Lung (tissue), 12 donors: ENCODE data around the gene MFAP4. TPM values are rescaled to one million over a fixed set of nuclear protein-coding genes. Genes with fewer than 3 reads are reported as not detected.
A peak's percentile ranks its signal among the peaks of the same experiment; 100 is the strongest.

Experiments
- ATAC-seq: fragments of 200-7000 bp; cut with Tn5 transposase; one replicate; pipeline ENCODE4 v1.9.1; 2020; ENCODE audit warnings: moderate number of reproducible peaks; ENCODE audit not compliant: insufficient read depth, low FRiP score
- DNase-seq, 3 donors: peaks; one replicate each; pipeline ENCODE4 v3.0.0-alpha.2; 2013 to 2017
- H3K27ac ChIP-seq, 2 donors: one replicate each; pipeline ENCODE4 v1.5.1; 2013; ENCODE audit warnings: mild to moderate bottlenecking in 2 of 2, moderate library complexity in 2 of 2, control low read depth in 1 of 2, inconsistent platforms in 1 of 2, low read depth in 1 of 2, low read length in 1 of 2
- H3K27me3 ChIP-seq, 3 donors: one replicate each; pipeline ENCODE4 v1.5.1; 2013; ENCODE audit warnings: low read length in 2 of 3; ENCODE audit not compliant: control insufficient read depth in 3 of 3, insufficient read depth in 3 of 3
- H3K36me3 ChIP-seq, 4 donors: one replicate each; pipeline ENCODE4 v1.5.1; 2013; ENCODE audit warnings: low read length in 4 of 4, mild to moderate bottlenecking in 1 of 4, moderate library complexity in 1 of 4; ENCODE audit not compliant: control insufficient read depth in 4 of 4, insufficient read depth in 4 of 4
- H3K4me1 ChIP-seq, 5 donors: one replicate each; pipeline ENCODE4 v1.5.1; 2013; ENCODE audit warnings: low read length in 5 of 5, mild to moderate bottlenecking in 2 of 5, moderate library complexity in 1 of 5; ENCODE audit not compliant: control insufficient read depth in 5 of 5, insufficient read depth in 5 of 5
- H3K4me3 ChIP-seq: one replicate; pipeline ENCODE4 v1.5.1; 2013; ENCODE audit warnings: mild to moderate bottlenecking, control low read depth, moderate library complexity
- H3K9ac ChIP-seq, 2 donors: one replicate each; pipeline ENCODE4 v1.5.1; 2013; ENCODE audit warnings: low read length in 2 of 2, control low read depth in 1 of 2; ENCODE audit not compliant: insufficient read depth in 1 of 2
- H3K9me3 ChIP-seq, 4 donors: one replicate each; pipeline ENCODE4 v1.5.1; 2013; ENCODE audit warnings: low read length in 3 of 4, mild to moderate bottlenecking in 1 of 4, moderate library complexity in 1 of 4; ENCODE audit not compliant: control insufficient read depth in 4 of 4, insufficient read depth in 3 of 4
- WGBS, 2 donors: extraction: QIAGEN DNeasy Blood & Tissue Kit; methylation state at CpG; one replicate each; pipeline ENCODE4 v1.1.7; 2013; 5-methylcytosine and 5-hydroxymethylcytosine counted together
- polyA plus RNA-seq, 2 donors: library from polyadenylated mRNA; stranded (reverse); fragments of 200-250 nt; gene quantifications; one replicate each; pipeline ENCODE4 v1.2.1, GENCODE V29; 2013
- total RNA-seq, 2 donors: library from RNA; depleted of rRNA in 1 of 2; stranded (reverse); fragments of >200 nt in 1 of 2; gene quantifications; one replicate each; pipeline ENCODE4 v1.2.1, GENCODE V29; 2014 to 2021
- TF ChIP-seq, protein P1 (sequence below): IDR thresholded peaks from 2 replicates; pipeline ENCODE4 v1.5.1; 2012; ENCODE audit warnings: mild to moderate bottlenecking; ENCODE audit errors: control extremely low read depth, extremely low read depth
- donor health status: control.
- donor health status: control.
- donor health status: Bipolar disorder and iron deficiency.
- donor health status: healthy.
- donor health status: DM: yes; HTN: yes; CAD: no.

Gene MFAP4
- total and polyA plus RNA-seq, 4 donors: 45.7 to 156 (median 92.2) TPM

DNA sequence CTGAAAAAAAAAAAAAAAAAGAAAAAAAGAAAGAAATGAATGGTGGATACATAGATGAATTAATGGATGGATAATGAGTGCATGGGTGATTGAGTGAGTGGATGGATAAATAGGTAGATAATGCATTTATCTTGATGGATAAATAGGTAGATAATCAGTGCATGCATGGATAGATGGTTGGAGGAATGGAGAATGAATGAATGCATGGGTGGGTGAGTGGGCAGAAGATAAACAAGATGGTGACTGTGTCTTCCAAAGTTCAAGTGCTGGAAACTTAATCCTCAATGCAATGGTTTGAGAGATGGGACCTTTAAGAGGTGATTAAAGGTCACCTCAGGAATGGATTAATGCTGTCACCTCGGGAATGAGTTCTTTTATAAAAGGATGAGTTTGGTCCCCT is 17.3 kb upstream of the MFAP4 start:
- no peak for ATAC-seq
- TF ChIP-seq, protein P1, sequence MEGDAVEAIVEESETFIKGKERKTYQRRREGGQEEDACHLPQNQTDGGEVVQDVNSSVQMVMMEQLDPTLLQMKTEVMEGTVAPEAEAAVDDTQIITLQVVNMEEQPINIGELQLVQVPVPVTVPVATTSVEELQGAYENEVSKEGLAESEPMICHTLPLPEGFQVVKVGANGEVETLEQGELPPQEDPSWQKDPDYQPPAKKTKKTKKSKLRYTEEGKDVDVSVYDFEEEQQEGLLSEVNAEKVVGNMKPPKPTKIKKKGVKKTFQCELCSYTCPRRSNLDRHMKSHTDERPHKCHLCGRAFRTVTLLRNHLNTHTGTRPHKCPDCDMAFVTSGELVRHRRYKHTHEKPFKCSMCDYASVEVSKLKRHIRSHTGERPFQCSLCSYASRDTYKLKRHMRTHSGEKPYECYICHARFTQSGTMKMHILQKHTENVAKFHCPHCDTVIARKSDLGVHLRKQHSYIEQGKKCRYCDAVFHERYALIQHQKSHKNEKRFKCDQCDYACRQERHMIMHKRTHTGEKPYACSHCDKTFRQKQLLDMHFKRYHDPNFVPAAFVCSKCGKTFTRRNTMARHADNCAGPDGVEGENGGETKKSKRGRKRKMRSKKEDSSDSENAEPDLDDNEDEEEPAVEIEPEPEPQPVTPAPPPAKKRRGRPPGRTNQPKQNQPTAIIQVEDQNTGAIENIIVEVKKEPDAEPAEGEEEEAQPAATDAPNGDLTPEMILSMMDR: no peak
- H3K27ac ChIP-seq: no peak overlapping the region
- 71 to 100% methylated on average over 1 of the region's 1 CpG for WGBS, 2 donors
- H3K36me3 ChIP-seq: no peaks in the 10 kb centered on the region
- no peak overlapping the region for H3K9ac ChIP-seq
- H3K4me1 ChIP-seq: peaks cover 0 to 29% (median 7%) of the 10 kb centered on the region in 5 donors
- H3K4me3 ChIP-seq: no peak overlapping the region
- peaks cover 0 to 3% (median 0%) of the 10 kb centered on the region in 4 donors for H3K9me3 ChIP-seq
- no peak for DNase-seq
- no peaks in the 10 kb centered on the region for H3K27me3 ChIP-seq

DNA sequence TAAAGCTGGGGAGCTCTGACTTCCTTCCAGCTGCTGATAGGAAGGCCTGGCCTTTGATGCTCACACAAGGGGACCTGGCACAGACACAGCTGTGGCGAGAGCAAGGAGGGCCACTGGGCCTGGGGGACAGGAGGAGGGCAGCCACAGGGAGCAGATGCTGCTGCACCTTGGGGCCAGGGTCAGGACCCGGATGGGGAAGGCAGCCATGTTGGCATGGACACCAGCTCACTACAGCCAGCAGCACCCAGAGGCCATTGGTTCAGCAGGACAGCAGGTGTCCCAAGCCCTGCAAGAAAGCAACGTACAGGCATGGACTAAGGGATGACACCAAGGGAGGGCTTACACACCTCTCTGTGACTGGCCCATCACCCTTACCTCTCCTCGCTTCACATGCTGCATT is 16.0 kb upstream of the MFAP4 start:
- DNase-seq (no peak), ATAC-seq (no peak)
- H3K4me1 ChIP-seq: peaks cover 0 to 41% (median 20%) of the 10 kb centered on the region in 5 donors
- H3K9me3 ChIP-seq: peaks cover 0 to 3% (median 0%) of the 10 kb centered on the region in 4 donors
- TF ChIP-seq, protein P1: no peak
- no peak overlapping the region for H3K27ac ChIP-seq
- H3K36me3 ChIP-seq: no peaks in the 10 kb centered on the region
- peak overlapping the region in 1 of 2 donors; percentile 47 for H3K9ac ChIP-seq
- WGBS, 2 donors: 90 to 98% methylated on average over 4 of the region's 4 CpGs
- H3K27me3 ChIP-seq: no peaks in the 10 kb centered on the region
- H3K4me3 ChIP-seq: no peak overlapping the region

DNA sequence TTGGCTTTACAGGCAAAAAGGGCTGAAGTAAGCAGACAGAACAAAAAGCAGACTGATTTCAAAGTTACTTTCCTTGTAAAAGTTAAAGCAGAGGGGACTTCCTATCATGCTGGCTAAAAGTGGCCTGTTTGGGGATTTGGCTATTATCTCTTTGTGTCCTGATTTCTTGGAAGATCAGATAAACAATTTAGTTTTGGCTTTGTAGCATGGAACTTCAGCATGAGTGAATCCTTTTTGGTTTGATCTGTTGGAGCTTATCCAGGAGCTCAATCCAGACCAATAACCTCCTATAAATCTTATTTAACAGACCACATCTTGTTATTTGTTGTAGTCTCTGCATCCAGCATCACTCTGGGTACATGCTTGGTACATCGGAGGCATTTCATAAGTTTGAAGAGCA is 15.2 kb upstream of the MFAP4 start:
- H3K27ac ChIP-seq: no peak overlapping the region

More for the DNA sequence above, 15.2 kb upstream of the MFAP4 start:
- TF ChIP-seq, protein P1: no peak
- DNase-seq: peak in 2 of 3 donors; percentile 38 to 42
- WGBS, 2 donors: 87 to 88% methylated on average over 1 of the region's 1 CpG
- Histone ChIP-seq H3K4me3 (no peak overlapping the region), H3K9me3 (peaks cover 0 to 3% (median 0%) of the 10 kb centered on the region in 4 donors), H3K9ac (no peak overlapping the region), H3K4me1 (peaks cover 0 to 45% (median 20%) of the 10 kb centered on the region in 5 donors), H3K27me3 (no peaks in the 10 kb centered on the region), H3K36me3 (no peaks in the 10 kb centered on the region)
- no peak for ATAC-seq
